ENCODE data around the gene ANKRD16.
"Not testable (repeated sequence)": the region's sequence is repeated elsewhere in the genome, so short reads cannot be mapped to it uniquely, and the experiment has no call there.

ANKRD16 gene

GRCh38 chr10:5887029-5887428 lies 2.7 kb downstream of the ANKRD16 start:
- Histone ChIP-seq H2BK12ac (ENCODE audit: low read length) (no peak overlapping the region), H2AK5ac (ENCODE audit: low read depth, low read length) (no peak overlapping the region), H3K27me3 (ENCODE audit: control insufficient read depth in 3 of 3, insufficient read depth in 3 of 3, low read depth in 1 of 3, low read length in 3 of 3) (no peaks in the 10 kb centered on the region), H3K9me3 (replicated peaks in 1 of 2; ENCODE audit: control insufficient read depth in 2 of 2, insufficient read depth in 1 of 2, low read depth in 1 of 2, low read length in 2 of 2) (no peaks in the 10 kb centered on the region), H3K14ac (ENCODE audit: low read length) (no peak overlapping the region), H3K4me3 (ENCODE audit: low read length in 2 of 2) (no peak overlapping the region), H3K4me2 (ENCODE audit: insufficient read depth, low read length, poor library complexity, severe bottlenecking) (no peak overlapping the region), H2BK120ac (ENCODE audit: low read depth, low read length) (no peak overlapping the region), H3K18ac (ENCODE audit: low read length) (no peak overlapping the region), H2AFZ (ENCODE audit: low read length) (no peak overlapping the region), H3K4ac (ENCODE audit: low read length) (no peak overlapping the region), H3K79me1 (ENCODE audit: low read depth, low read length) (peaks cover 6% of the 10 kb centered on the region), H3K23ac (ENCODE audit: low read depth, low read length, poor library complexity) (no peak overlapping the region), H3K36me3 (replicated peaks in 1 of 2; ENCODE audit: control insufficient read depth in 2 of 2, insufficient read depth in 2 of 2, low read length in 2 of 2) (peaks cover 15 to 64% of the 10 kb centered on the region in 2 donors), H4K91ac (ENCODE audit: low read depth, low read length, poor library complexity) (no peak overlapping the region), H4K8ac (ENCODE audit: low read depth, low read length) (no peak overlapping the region), H3K27ac (replicated peaks; ENCODE audit: low read length) (no peak overlapping the region), H3K4me1 (ENCODE audit: control insufficient read depth in 2 of 2, insufficient read depth in 1 of 2, low read depth in 1 of 2, low read length in 2 of 2) (peaks cover 8 to 11% of the 10 kb centered on the region in 2 donors), H2BK5ac (ENCODE audit: low read length) (no peak overlapping the region), H2BK15ac (ENCODE audit: low read length) (no peak overlapping the region), H3K9ac (ENCODE audit: low read depth, low read length, poor library complexity) (no peak overlapping the region)
- no peak for DNase-seq (ENCODE audit: low spot score)
- WGBS, 2 donors (ENCODE audit: extremely low coverage in 2 of 2, insufficient read length in 2 of 2, insufficient replicate concordance in 1 of 2), result no CpG with 5 or more reads among the region's 1 CpG

- Histone ChIP-seq H3K36me3 (replicated peaks in 1 of 2; ENCODE audit: control insufficient read depth in 2 of 2, insufficient read depth in 2 of 2, low read length in 2 of 2) (peaks cover 17 to 65% of the 10 kb centered on the region in 2 donors), H2BK5ac (ENCODE audit: low read length) (no peak overlapping the region), H3K9ac (ENCODE audit: low read depth, low read length, poor library complexity) (no peak overlapping the region), H3K23ac (ENCODE audit: low read depth, low read length, poor library complexity) (no peak overlapping the region), H4K91ac (ENCODE audit: low read depth, low read length, poor library complexity) (no peak overlapping the region), H2BK12ac (ENCODE audit: low read length) (no peak overlapping the region), H2BK120ac (ENCODE audit: low read depth, low read length) (no peak overlapping the region), H3K79me1 (ENCODE audit: low read depth, low read length) (peaks cover 4% of the 10 kb centered on the region), H3K4ac (ENCODE audit: low read length) (no peak overlapping the region), H3K4me3 (ENCODE audit: low read length in 2 of 2) (no peak overlapping the region), H3K9me3 (replicated peaks in 1 of 2; ENCODE audit: control insufficient read depth in 2 of 2, insufficient read depth in 1 of 2, low read depth in 1 of 2, low read length in 2 of 2) (no peaks in the 10 kb centered on the region), H2AFZ (ENCODE audit: low read length) (no peak overlapping the region), H2BK15ac (ENCODE audit: low read length) (no peak overlapping the region), H3K4me1 (ENCODE audit: control insufficient read depth in 2 of 2, insufficient read depth in 1 of 2, low read depth in 1 of 2, low read length in 2 of 2) (peaks cover 4 to 9% of the 10 kb centered on the region in 2 donors), H3K4me2 (ENCODE audit: insufficient read depth, low read length, poor library complexity, severe bottlenecking) (no peak overlapping the region), H3K27ac (replicated peaks; ENCODE audit: low read length) (no peak overlapping the region), H3K18ac (ENCODE audit: low read length) (no peak overlapping the region), H3K14ac (ENCODE audit: low read length) (no peak overlapping the region), H2AK5ac (ENCODE audit: low read depth, low read length) (no peak overlapping the region), H3K27me3 (ENCODE audit: control insufficient read depth in 3 of 3, insufficient read depth in 3 of 3, low read depth in 1 of 3, low read length in 3 of 3) (no peaks in the 10 kb centered on the region), H4K8ac (ENCODE audit: low read depth, low read length) (no peak overlapping the region)
- DNase-seq (ENCODE audit: low spot score), result no peak
- no CpG with 5 or more reads among the region's 5 CpGs for WGBS, 2 donors (ENCODE audit: extremely low coverage in 2 of 2, insufficient read length in 2 of 2, insufficient replicate concordance in 1 of 2)
Measured at GRCh38 chr10:5885619-5886018, 4.1 kb downstream of the ANKRD16 start.

- no peak overlapping the region for H2AK5ac ChIP-seq (ENCODE audit: low read depth, low read length)
- H3K18ac ChIP-seq (ENCODE audit: low read length), result no peak overlapping the region
- H3K9me3 ChIP-seq (replicated peaks in 1 of 2; ENCODE audit: control insufficient read depth in 2 of 2, insufficient read depth in 1 of 2, low read depth in 1 of 2, low read length in 2 of 2), result no peaks in the 10 kb centered on the region
- peaks cover 0 to 2% of the 10 kb centered on the region in 2 donors for H3K4me1 ChIP-seq (ENCODE audit: control insufficient read depth in 2 of 2, insufficient read depth in 1 of 2, low read depth in 1 of 2, low read length in 2 of 2)
- no peak overlapping the region for H3K4me2 ChIP-seq (ENCODE audit: insufficient read depth, low read length, poor library complexity, severe bottlenecking)
- no peak overlapping the region for H2BK12ac ChIP-seq (ENCODE audit: low read length)
- no peak overlapping the region for H3K14ac ChIP-seq (ENCODE audit: low read length)
- H3K4me3 ChIP-seq (ENCODE audit: low read length in 2 of 2), result no peak overlapping the region
- no peak overlapping the region for H2AFZ ChIP-seq (ENCODE audit: low read length)
- H3K27ac ChIP-seq (replicated peaks; ENCODE audit: low read length), result no peak overlapping the region
- H3K27me3 ChIP-seq (ENCODE audit: control insufficient read depth in 3 of 3, insufficient read depth in 3 of 3, low read depth in 1 of 3, low read length in 3 of 3), result no peaks in the 10 kb centered on the region
- no peak overlapping the region for H2BK120ac ChIP-seq (ENCODE audit: low read depth, low read length)
- H2BK15ac ChIP-seq (ENCODE audit: low read length), result no peak overlapping the region
- peaks cover 22 to 88% of the 10 kb centered on the region in 2 donors for H3K36me3 ChIP-seq (replicated peaks in 1 of 2; ENCODE audit: control insufficient read depth in 2 of 2, insufficient read depth in 2 of 2, low read length in 2 of 2)
- H3K79me1 ChIP-seq (ENCODE audit: low read depth, low read length), result no peaks in the 10 kb centered on the region
- no peak overlapping the region for H4K91ac ChIP-seq (ENCODE audit: low read depth, low read length, poor library complexity)
- H3K23ac ChIP-seq (ENCODE audit: low read depth, low read length, poor library complexity), result no peak overlapping the region
- H3K4ac ChIP-seq (ENCODE audit: low read length), result no peak overlapping the region
- no peak for DNase-seq (ENCODE audit: low spot score)
- no peak overlapping the region for H3K9ac ChIP-seq (ENCODE audit: low read depth, low read length, poor library complexity)
- WGBS, 2 donors (ENCODE audit: extremely low coverage in 2 of 2, insufficient read length in 2 of 2, insufficient replicate concordance in 1 of 2), result no CpG with 5 or more reads among the region's 8 CpGs
- no peak overlapping the region for H4K8ac ChIP-seq (ENCODE audit: low read depth, low read length)
- H2BK5ac ChIP-seq (ENCODE audit: low read length), result no peak overlapping the region
Measured at GRCh38 chr10:5882961-5883360, 6.7 kb downstream of the ANKRD16 start.

GRCh38 chr10:5877041-5877440 lies 12.7 kb downstream of the ANKRD16 start:
- not testable (repeated sequence) for H3K79me1 ChIP-seq (ENCODE audit: low read depth, low read length); DNase-seq (ENCODE audit: low spot score); H3K23ac ChIP-seq (ENCODE audit: low read depth, low read length, poor library complexity); H2AFZ ChIP-seq (ENCODE audit: low read length); H3K4me2 ChIP-seq (ENCODE audit: insufficient read depth, low read length, poor library complexity, severe bottlenecking); H4K91ac ChIP-seq (ENCODE audit: low read depth, low read length, poor library complexity); H2BK15ac ChIP-seq (ENCODE audit: low read length); H4K8ac ChIP-seq (ENCODE audit: low read depth, low read length); H2BK5ac ChIP-seq (ENCODE audit: low read length); H3K27me3 ChIP-seq (ENCODE audit: control insufficient read depth in 3 of 3, insufficient read depth in 3 of 3, low read depth in 1 of 3, low read length in 3 of 3); H3K4me3 ChIP-seq (ENCODE audit: low read length in 2 of 2); H3K4ac ChIP-seq (ENCODE audit: low read length); H3K9me3 ChIP-seq (replicated peaks in 1 of 2; ENCODE audit: control insufficient read depth in 2 of 2, insufficient read depth in 1 of 2, low read depth in 1 of 2, low read length in 2 of 2); H2AK5ac ChIP-seq (ENCODE audit: low read depth, low read length); H3K4me1 ChIP-seq (ENCODE audit: control insufficient read depth in 2 of 2, insufficient read depth in 1 of 2, low read depth in 1 of 2, low read length in 2 of 2); H3K18ac ChIP-seq (ENCODE audit: low read length); H2BK120ac ChIP-seq (ENCODE audit: low read depth, low read length); H2BK12ac ChIP-seq (ENCODE audit: low read length); H3K27ac ChIP-seq (replicated peaks; ENCODE audit: low read length); H3K9ac ChIP-seq (ENCODE audit: low read depth, low read length, poor library complexity); H3K14ac ChIP-seq (ENCODE audit: low read length)
- H3K36me3 ChIP-seq (replicated peaks in 1 of 2; ENCODE audit: control insufficient read depth in 2 of 2, insufficient read depth in 2 of 2, low read length in 2 of 2), result peaks cover 22 to 68% of the 10 kb centered on the region in 2 donors
- WGBS, 2 donors (ENCODE audit: extremely low coverage in 2 of 2, insufficient read length in 2 of 2, insufficient replicate concordance in 1 of 2), result no CpG with 5 or more reads among the region's 7 CpGs
